GM23338 (cell line): ENCODE data around the gene BCL2. TPM values are rescaled to one million over a fixed set of nuclear protein-coding genes. Genes with fewer than 3 reads are reported as not detected.

Source experiments
- ATAC-seq: fragments of 200-7000 bp; cut with Tn5 transposase; 3 replicates; pipeline ENCODE4 v1.9.1; 2020
- DNase-seq: peaks from one replicate; pipeline ENCODE4 v3.0.0-alpha.2; 2015; ENCODE audit warnings: low spot score
- H2AFZ ChIP-seq: fragments of 200-600 bp; sonication (generic); 2 replicates; pipeline ENCODE4 v1.8.0; 2016; ENCODE audit warnings: antibody characterized with exemption, mild to moderate bottlenecking, moderate library complexity
- H3F3A ChIP-seq: fragments of 200-600 bp; sonication (generic); replicated peaks from 2 replicates; pipeline ENCODE4 v1.8.0; 2017; ENCODE audit warnings: antibody characterized with exemption, mixed run types, low read depth
- H3K27ac ChIP-seq: fragments of 200-600 bp; sonication (generic); 2 replicates; pipeline ENCODE4 v1.6.1; 2016; ENCODE audit warnings: low read depth
- H3K27me3 ChIP-seq: fragments of 200-600 bp; sonication (generic); 2 replicates; pipeline ENCODE4 v1.8.0; 2016; ENCODE audit warnings: mild to moderate bottlenecking, mixed run types, moderate library complexity; ENCODE audit not compliant: insufficient read depth
- H3K36me3 ChIP-seq: fragments of 200-600 bp; sonication (generic); 2 replicates; pipeline ENCODE4 v1.8.0; 2016; ENCODE audit warnings: mild to moderate bottlenecking; ENCODE audit not compliant: insufficient read depth
- H3K4me1 ChIP-seq: fragments of 200-600 bp; sonication (generic); 2 replicates; pipeline ENCODE4 v1.8.0; 2016; ENCODE audit warnings: mild to moderate bottlenecking, moderate library complexity; ENCODE audit not compliant: insufficient read depth
- H3K4me2 ChIP-seq: fragments of 200-600 bp; sonication (generic); 2 replicates; pipeline ENCODE4 v1.7.1; 2017; ENCODE audit warnings: mixed run types
- H3K4me3 ChIP-seq: fragments of 200-600 bp; sonication (generic); 2 replicates; pipeline ENCODE4 v1.6.1; 2016; ENCODE audit warnings: mixed run types
- H3K79me2 ChIP-seq: fragments of 200-600 bp; sonication (generic); replicated peaks from 2 replicates; pipeline ENCODE4 v1.8.0; 2017; ENCODE audit warnings: mild to moderate bottlenecking; ENCODE audit not compliant: insufficient read depth
- H3K9me2 ChIP-seq: fragments of 200-600 bp; sonication (generic); 2 replicates; pipeline ENCODE4 v1.8.0; 2017; ENCODE audit not compliant: insufficient read depth
- H4K20me1 ChIP-seq: fragments of 200-600 bp; sonication (generic); replicated peaks from 2 replicates; pipeline ENCODE4 v1.8.0; 2017; ENCODE audit warnings: mild to moderate bottlenecking; ENCODE audit not compliant: insufficient read depth
- H3K27ac Mint-ChIP-seq: 2 replicates; pipeline ENCODE4 v1.8.0; 2020; ENCODE audit warnings: inconsistent platforms, mild to moderate bottlenecking, moderate library complexity, mixed read lengths
- H3K27me3 Mint-ChIP-seq: 3 replicates; pipeline ENCODE4 v1.8.0; 2022; ENCODE audit warnings: low read depth, mild to moderate bottlenecking, moderate library complexity, mixed read lengths, inconsistent platforms; ENCODE audit not compliant: insufficient read depth, poor library complexity
- H3K36me3 Mint-ChIP-seq: 3 replicates; pipeline ENCODE4 v1.8.0; 2021; ENCODE audit warnings: low read depth, mild to moderate bottlenecking, inconsistent platforms, moderate library complexity, mixed read lengths
- H3K4me1 Mint-ChIP-seq: 3 replicates; pipeline ENCODE4 v1.8.0; 2020; ENCODE audit warnings: mild to moderate bottlenecking, inconsistent platforms, mixed read lengths
- H3K4me3 Mint-ChIP-seq: 3 replicates; pipeline ENCODE4 v1.8.0; 2021; ENCODE audit warnings: moderate library complexity, mild to moderate bottlenecking, inconsistent platforms, mixed read lengths
- H3K9me3 Mint-ChIP-seq: 3 replicates; pipeline ENCODE4 v1.8.0; 2020; ENCODE audit warnings: moderate library complexity, mild to moderate bottlenecking, inconsistent platforms, mixed read lengths
- CREB1 ChIP-seq: fragments of 250-450 bp; sonication (Bioruptor Pico); IDR thresholded peaks from 2 replicates; pipeline ENCODE4 v1.5.0; 2020; ENCODE audit warnings: low read depth, mild to moderate bottlenecking, moderate library complexity
- EZH2 ChIP-seq: fragments of 200-600 bp; sonication (generic); IDR thresholded peaks from one replicate; pipeline ENCODE4 v1.8.0; 2017; ENCODE audit warnings: antibody characterized with exemption, mild to moderate bottlenecking, low read depth; ENCODE audit not compliant: unreplicated experiment
- EZH2phosphoT487 ChIP-seq: fragments of 200-600 bp; sonication (generic); IDR thresholded peaks from one replicate; pipeline ENCODE4 v1.8.1; 2018; ENCODE audit warnings: antibody characterized with exemption; ENCODE audit not compliant: unreplicated experiment
- JUNB ChIP-seq: IDR thresholded peaks from one replicate; pipeline ENCODE4 v1.6.1; 2016; ENCODE audit warnings: antibody characterized with exemption; ENCODE audit not compliant: unreplicated experiment
- NANOG ChIP-seq: IDR thresholded peaks from 2 replicates; pipeline ENCODE4 v1.6.1; 2016; ENCODE audit warnings: antibody characterized with exemption, borderline replicate concordance
- POLR2AphosphoS5 ChIP-seq: IDR thresholded peaks from 2 replicates; pipeline ENCODE4 v1.6.1; 2016; ENCODE audit warnings: antibody characterized with exemption, low read depth
- ZNF114 ChIP-seq: fragments of 250-450 bp; sonication (Bioruptor Pico); IDR thresholded peaks from 2 replicates; pipeline ENCODE4 v1.5.0; 2020; ENCODE audit warnings: mild to moderate bottlenecking, moderate library complexity
- ZNF331 ChIP-seq: fragments of 250-450 bp; sonication (Bioruptor Pico); IDR thresholded peaks from 2 replicates; pipeline ENCODE4 v1.5.0; 2020; ENCODE audit warnings: low read depth, mild to moderate bottlenecking, moderate library complexity
- polyA plus RNA-seq: library from polyadenylated mRNA; unstranded; fragments of >200 nt; fragmentation: Nextera tagmentation; extraction: Ambion mirVana; gene quantifications from 2 replicates; pipeline ENCODE4 v1.2.1, GENCODE V29; 2016
- total RNA-seq: library from RNA; depleted of rRNA; stranded (reverse); fragments of >200 nt; shearing (Covaris generic); gene quantifications from 2 replicates; pipeline ENCODE4 v1.2.3, GENCODE V29; 2014
- TF ChIP-seq, protein P1 (sequence below): IDR thresholded peaks from 2 replicates; pipeline ENCODE4 v1.6.1; 2016; ENCODE audit warnings: antibody characterized with exemption
- TF ChIP-seq, protein P2 (sequence below): IDR thresholded peaks from one replicate; pipeline ENCODE4 v1.6.1; 2018; ENCODE audit warnings: antibody characterized with exemption; ENCODE audit not compliant: unreplicated experiment
- TF ChIP-seq, protein P3 (sequence below), 2 experiments: fragments of 200-600 bp in 1 of 2; sonication (generic) in 1 of 2; conservative IDR thresholded peaks; 2 replicates each; pipeline versions ENCODE4 v1.5.1 to v1.6.1; 2016 to 2017; ENCODE audit warnings: antibody characterized with exemption in 2 of 2, low read depth in 2 of 2, mild to moderate bottlenecking in 2 of 2, moderate library complexity in 1 of 2

BCL2 gene
- total and polyA plus RNA-seq, 2 experiments from 2014 or later = 1.2 to 4.0 TPM

DNA sequence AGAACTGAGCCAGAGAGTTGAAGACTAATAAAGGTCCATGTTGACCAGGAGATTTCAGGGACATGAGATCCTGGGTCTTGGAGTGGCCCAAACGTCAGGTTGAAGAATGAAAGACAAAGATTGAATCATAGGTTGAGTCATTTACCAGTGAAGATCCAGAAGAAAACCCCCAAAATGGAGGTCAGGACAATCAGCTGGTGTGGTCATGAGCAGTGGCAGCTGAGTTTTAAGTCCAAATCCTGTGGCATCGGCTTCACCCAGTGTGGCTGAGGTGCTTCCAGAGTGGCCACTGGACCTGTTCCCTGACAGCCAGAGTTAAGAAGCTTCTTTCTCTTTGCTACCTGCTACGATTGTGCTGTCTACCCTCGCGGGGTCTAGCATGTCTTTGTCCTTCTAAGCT, 234.0 kb downstream of the BCL2 start (continued):
- TF ChIP-seq, protein P1, sequence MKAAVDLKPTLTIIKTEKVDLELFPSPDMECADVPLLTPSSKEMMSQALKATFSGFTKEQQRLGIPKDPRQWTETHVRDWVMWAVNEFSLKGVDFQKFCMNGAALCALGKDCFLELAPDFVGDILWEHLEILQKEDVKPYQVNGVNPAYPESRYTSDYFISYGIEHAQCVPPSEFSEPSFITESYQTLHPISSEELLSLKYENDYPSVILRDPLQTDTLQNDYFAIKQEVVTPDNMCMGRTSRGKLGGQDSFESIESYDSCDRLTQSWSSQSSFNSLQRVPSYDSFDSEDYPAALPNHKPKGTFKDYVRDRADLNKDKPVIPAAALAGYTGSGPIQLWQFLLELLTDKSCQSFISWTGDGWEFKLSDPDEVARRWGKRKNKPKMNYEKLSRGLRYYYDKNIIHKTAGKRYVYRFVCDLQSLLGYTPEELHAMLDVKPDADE = no peak
- no peak for TF ChIP-seq EZH2
- TF ChIP-seq EZH2phosphoT487 = no peak
- TF ChIP-seq, protein P2, sequence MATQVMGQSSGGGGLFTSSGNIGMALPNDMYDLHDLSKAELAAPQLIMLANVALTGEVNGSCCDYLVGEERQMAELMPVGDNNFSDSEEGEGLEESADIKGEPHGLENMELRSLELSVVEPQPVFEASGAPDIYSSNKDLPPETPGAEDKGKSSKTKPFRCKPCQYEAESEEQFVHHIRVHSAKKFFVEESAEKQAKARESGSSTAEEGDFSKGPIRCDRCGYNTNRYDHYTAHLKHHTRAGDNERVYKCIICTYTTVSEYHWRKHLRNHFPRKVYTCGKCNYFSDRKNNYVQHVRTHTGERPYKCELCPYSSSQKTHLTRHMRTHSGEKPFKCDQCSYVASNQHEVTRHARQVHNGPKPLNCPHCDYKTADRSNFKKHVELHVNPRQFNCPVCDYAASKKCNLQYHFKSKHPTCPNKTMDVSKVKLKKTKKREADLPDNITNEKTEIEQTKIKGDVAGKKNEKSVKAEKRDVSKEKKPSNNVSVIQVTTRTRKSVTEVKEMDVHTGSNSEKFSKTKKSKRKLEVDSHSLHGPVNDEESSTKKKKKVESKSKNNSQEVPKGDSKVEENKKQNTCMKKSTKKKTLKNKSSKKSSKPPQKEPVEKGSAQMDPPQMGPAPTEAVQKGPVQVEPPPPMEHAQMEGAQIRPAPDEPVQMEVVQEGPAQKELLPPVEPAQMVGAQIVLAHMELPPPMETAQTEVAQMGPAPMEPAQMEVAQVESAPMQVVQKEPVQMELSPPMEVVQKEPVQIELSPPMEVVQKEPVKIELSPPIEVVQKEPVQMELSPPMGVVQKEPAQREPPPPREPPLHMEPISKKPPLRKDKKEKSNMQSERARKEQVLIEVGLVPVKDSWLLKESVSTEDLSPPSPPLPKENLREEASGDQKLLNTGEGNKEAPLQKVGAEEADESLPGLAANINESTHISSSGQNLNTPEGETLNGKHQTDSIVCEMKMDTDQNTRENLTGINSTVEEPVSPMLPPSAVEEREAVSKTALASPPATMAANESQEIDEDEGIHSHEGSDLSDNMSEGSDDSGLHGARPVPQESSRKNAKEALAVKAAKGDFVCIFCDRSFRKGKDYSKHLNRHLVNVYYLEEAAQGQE = no peak
- no peak for TF ChIP-seq NANOG
- no peak for TF ChIP-seq POLR2AphosphoS5
- TF ChIP-seq, protein P3, sequence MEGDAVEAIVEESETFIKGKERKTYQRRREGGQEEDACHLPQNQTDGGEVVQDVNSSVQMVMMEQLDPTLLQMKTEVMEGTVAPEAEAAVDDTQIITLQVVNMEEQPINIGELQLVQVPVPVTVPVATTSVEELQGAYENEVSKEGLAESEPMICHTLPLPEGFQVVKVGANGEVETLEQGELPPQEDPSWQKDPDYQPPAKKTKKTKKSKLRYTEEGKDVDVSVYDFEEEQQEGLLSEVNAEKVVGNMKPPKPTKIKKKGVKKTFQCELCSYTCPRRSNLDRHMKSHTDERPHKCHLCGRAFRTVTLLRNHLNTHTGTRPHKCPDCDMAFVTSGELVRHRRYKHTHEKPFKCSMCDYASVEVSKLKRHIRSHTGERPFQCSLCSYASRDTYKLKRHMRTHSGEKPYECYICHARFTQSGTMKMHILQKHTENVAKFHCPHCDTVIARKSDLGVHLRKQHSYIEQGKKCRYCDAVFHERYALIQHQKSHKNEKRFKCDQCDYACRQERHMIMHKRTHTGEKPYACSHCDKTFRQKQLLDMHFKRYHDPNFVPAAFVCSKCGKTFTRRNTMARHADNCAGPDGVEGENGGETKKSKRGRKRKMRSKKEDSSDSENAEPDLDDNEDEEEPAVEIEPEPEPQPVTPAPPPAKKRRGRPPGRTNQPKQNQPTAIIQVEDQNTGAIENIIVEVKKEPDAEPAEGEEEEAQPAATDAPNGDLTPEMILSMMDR (conservative IDR thresholded peaks at IDR 0.05; ENCODE audit: low read depth in 2 of 2) = no peak

DNA sequence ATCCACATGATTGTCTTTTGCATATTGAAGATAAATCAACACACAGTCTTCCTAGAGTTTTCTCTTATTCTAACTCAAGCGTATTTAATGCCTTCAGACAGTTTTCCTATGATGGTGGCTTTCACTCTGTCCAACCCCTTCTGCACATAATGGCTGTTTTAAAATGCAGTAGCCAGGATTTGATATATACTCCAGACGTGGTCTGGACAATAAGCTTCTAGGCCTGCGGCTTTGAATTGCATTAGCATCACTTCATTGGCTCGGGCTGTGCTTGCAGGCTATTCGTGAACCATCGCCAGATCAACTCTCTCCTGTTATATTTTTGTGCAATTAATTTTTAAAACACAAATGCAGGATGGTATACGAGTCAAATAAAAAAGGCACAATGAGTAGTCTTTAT, 235.3 kb downstream of the BCL2 start:
- Histone ChIP-seq H3K9me2 (no peaks in the 10 kb centered on the region), H3K36me3 (no peaks in the 10 kb centered on the region), H3K79me2 (no peaks in the 10 kb centered on the region), H3K27me3 (no peaks in the 10 kb centered on the region), H3K4me3 (no peak overlapping the region), H2AFZ (no peak overlapping the region), H3K4me1 (peaks cover 4% of the 10 kb centered on the region), H3F3A (no peaks in the 10 kb centered on the region), H3K27ac (no peak overlapping the region), H4K20me1 (no peaks in the 10 kb centered on the region), H3K4me2 (no peak overlapping the region)
- Mint-ChIP-seq H3K9me3 (no peaks in the 10 kb centered on the region; the same call in 2 of the 3 replicates), H3K4me3 (no peak overlapping the region), H3K27me3 (peaks cover 3% of the 10 kb centered on the region), H3K27ac (no peak overlapping the region), H3K36me3 (no peaks in the 10 kb centered on the region), H3K4me1 (peaks cover 14% of the 10 kb centered on the region)
- DNase-seq (no peak), ATAC-seq (no peak)
- TF ChIP-seq CREB1 (CRISPR knock-in tag) (no peak), POLR2AphosphoS5 (no peak), ZNF114 (CRISPR knock-in tag) (no peak), ZNF331 (CRISPR knock-in tag) (no peak), EZH2 (no peak), NANOG (no peak), JUNB (no peak)
- TF ChIP-seq, protein P1 = no peak
- TF ChIP-seq, protein P2 = no peak
